SK-N-SH (cell line): ENCODE results near the gene CADM1. TPM values are rescaled to one million over a fixed set of nuclear protein-coding genes. Genes with fewer than 3 reads are reported as not detected.

Experiments used
- CTCF ChIA-PET: fragments of 300-600, 350-600 bp; formaldehyde crosslinking; extraction: SDS; loops from one replicate; lab custom pipeline; 2021; lab: Yijun Ruan, JAX
- POLR2A ChIA-PET: fragments of 350-600 bp; sonication (Branson Sonifier 250); formaldehyde crosslinking; extraction: SDS; loops from one replicate; lab custom pipeline; 2020; ENCODE audit warnings: antibody characterized with exemption, inconsistent platforms; lab: Yijun Ruan, JAX
- DNase-seq: peaks from one replicate; pipeline ENCODE4 v3.0.0; 2012
- H2AFZ ChIP-seq: fragments of 200-600 bp; sonication (generic); 2 replicates; pipeline ENCODE4 v1.8.1; 2016; ENCODE audit warnings: antibody characterized with exemption, mild to moderate bottlenecking, low read depth
- H3F3A ChIP-seq: fragments of 200-600 bp; sonication (generic); replicated peaks from 2 replicates; pipeline ENCODE3; 2016; ENCODE audit warnings: antibody characterized with exemption, mild to moderate bottlenecking; ENCODE audit not compliant: insufficient read depth
- H3K27ac ChIP-seq, 2 experiments: fragments of 200-500 bp in 1 of 2; fragments of 200-600 bp in 1 of 2; sonication (Bioruptor generic) in 1 of 2; sonication (generic), shearing (Covaris generic) in 1 of 2; 2 replicates each; pipeline versions ENCODE4 v1.5.1 to v1.6.1; 2014 to 2016; ENCODE audit warnings: low read depth in 2 of 2, inconsistent platforms in 1 of 2, low read length in 1 of 2, mild to moderate bottlenecking in 1 of 2, mixed read lengths in 1 of 2
- H3K27me3 ChIP-seq: fragments of 200-600 bp; sonication (generic), shearing (Covaris generic); 2 replicates; pipeline ENCODE4 v1.6.1; 2016; ENCODE audit warnings: mixed run types; ENCODE audit not compliant: insufficient read depth
- H3K36me3 ChIP-seq, 2 experiments: fragments of 200-500 bp in 1 of 2; fragments of 200-600 bp in 1 of 2; sonication (Bioruptor generic) in 1 of 2; sonication (generic) in 1 of 2; replicated peaks in 1 of 2; 2 replicates each; pipeline versions ENCODE3 to v1.5.1; 2014 to 2016; ENCODE audit warnings: low read length in 1 of 2, mild to moderate bottlenecking in 1 of 2; ENCODE audit not compliant: insufficient read depth in 2 of 2, control insufficient read depth in 1 of 2
- H3K4me1 ChIP-seq, 2 experiments: fragments of 200-500 bp in 1 of 2; fragments of 200-600 bp in 1 of 2; sonication (Bioruptor generic) in 1 of 2; sonication (generic), shearing (Covaris generic) in 1 of 2; 2 replicates each; pipeline versions ENCODE4 v1.5.1 to v1.6.1; 2014 to 2016; ENCODE audit warnings: low read depth in 1 of 2, low read length in 1 of 2, mixed run types in 1 of 2; ENCODE audit not compliant: insufficient read depth in 2 of 2, control insufficient read depth in 1 of 2
- H3K4me2 ChIP-seq: fragments of 200-600 bp; sonication (generic), shearing (Covaris generic); 2 replicates; pipeline ENCODE4 v1.6.1; 2017; ENCODE audit warnings: mixed run types
- H3K4me3 ChIP-seq, 2 experiments: fragments of 200-500 bp in 1 of 2; fragments of 200-600 bp in 1 of 2; sonication (Bioruptor generic) in 1 of 2; sonication (generic), shearing (Covaris generic) in 1 of 2; 2 replicates each; pipeline versions ENCODE4 v1.5.1 to v1.8.1; 2014 to 2016; ENCODE audit warnings: low read depth in 2 of 2, inconsistent platforms in 1 of 2, low read length in 1 of 2, mild to moderate bottlenecking in 1 of 2, mixed read lengths in 1 of 2, moderate library complexity in 1 of 2
- H3K79me2 ChIP-seq: fragments of 200-600 bp; sonication (generic); 2 replicates; pipeline ENCODE4 v1.8.1; 2017; ENCODE audit warnings: mild to moderate bottlenecking; ENCODE audit not compliant: insufficient read depth
- H3K9ac ChIP-seq: fragments of 200-600 bp; sonication (generic); 2 replicates; pipeline ENCODE4 v1.6.1; 2017; ENCODE audit warnings: mixed run types
- H3K9me2 ChIP-seq: fragments of 200-600 bp; sonication (generic); 2 replicates; pipeline ENCODE4 v1.6.1; 2017; ENCODE audit warnings: mixed run types
- H3K9me3 ChIP-seq: fragments of 200-600 bp; sonication (generic); 2 replicates; pipeline ENCODE4 v1.6.1; 2017; ENCODE audit warnings: mixed run types, mild to moderate bottlenecking, moderate library complexity
- H4K20me1 ChIP-seq: fragments of 200-600 bp; sonication (generic); 2 replicates; pipeline ENCODE4 v1.6.1; 2017; ENCODE audit warnings: mild to moderate bottlenecking, mixed run types; ENCODE audit not compliant: insufficient read depth
- CHD2 ChIP-seq: fragments of 150-350 bp; IDR thresholded peaks from 2 replicates; pipeline ENCODE4 v1.6.1; 2018; ENCODE audit warnings: low read length; ENCODE audit not compliant: partially characterized antibody
- CTCF ChIP-seq: fragments of 200-600 bp; sonication (generic); IDR thresholded peaks from 2 replicates; pipeline ENCODE4 v1.6.1; 2017; ENCODE audit warnings: antibody characterized with exemption, mild to moderate bottlenecking, moderate library complexity
- EP300 ChIP-seq, 2 experiments: IDR thresholded peaks; 2 replicates each; pipeline versions ENCODE4 v1.4.0 to v1.6.1; 2012; ENCODE audit warnings: borderline replicate concordance in 1 of 2, low read depth in 1 of 2, low read length in 1 of 2
- EZH2phosphoT487 ChIP-seq: fragments of 200-600 bp; sonication (generic); IDR thresholded peaks from 2 replicates; pipeline ENCODE4 v1.6.1; 2017; ENCODE audit warnings: low read depth, mixed run types, mild to moderate bottlenecking, antibody characterized with exemption, moderate library complexity, borderline replicate concordance
- FOSL2 ChIP-seq: IDR thresholded peaks from 2 replicates; pipeline ENCODE4 v1.4.0; 2012; ENCODE audit warnings: low read depth, mild to moderate bottlenecking, moderate library complexity, borderline replicate concordance
- FOXM1 ChIP-seq: IDR thresholded peaks from 2 replicates; pipeline ENCODE4 v1.4.0; 2012; ENCODE audit warnings: low read depth, mild to moderate bottlenecking
- IRF3 ChIP-seq: fragments of 150-350 bp; IDR thresholded peaks from 2 replicates; pipeline ENCODE4 v1.6.1; 2016; ENCODE audit warnings: mild to moderate bottlenecking, low read depth, low read length
- JUND ChIP-seq: IDR thresholded peaks from 2 replicates; pipeline ENCODE4 v1.4.0; 2012
- MXI1 ChIP-seq: IDR thresholded peaks from 2 replicates; pipeline ENCODE4 v1.6.1; 2012; ENCODE audit warnings: mild to moderate bottlenecking, low read depth, low read length, improper control_type of control experiment
- PBX3 ChIP-seq: IDR thresholded peaks from 2 replicates; pipeline ENCODE4; 2012
- POLR2AphosphoS5 ChIP-seq: IDR thresholded peaks from 2 replicates; pipeline ENCODE4 v1.6.1; 2012; ENCODE audit warnings: low read depth, low read length
- RXRA ChIP-seq: IDR thresholded peaks from 2 replicates; pipeline ENCODE4 v1.4.0; 2012; ENCODE audit warnings: low read depth, mild to moderate bottlenecking, borderline replicate concordance
- SIN3A ChIP-seq: IDR thresholded peaks from 2 replicates; pipeline ENCODE4 v1.6.1; 2012; ENCODE audit warnings: low read depth, mild to moderate bottlenecking, low read length, moderate library complexity, borderline replicate concordance
- TAF1 ChIP-seq: IDR thresholded peaks from 2 replicates; pipeline ENCODE4 v1.6.1; 2012; ENCODE audit warnings: low read depth, mild to moderate bottlenecking, low read length, moderate library complexity, borderline replicate concordance
- TCF12 ChIP-seq: IDR thresholded peaks from 2 replicates; pipeline ENCODE4 v1.4.0; 2012
- TEAD4 ChIP-seq: IDR thresholded peaks from 2 replicates; pipeline ENCODE4 v1.4.0; 2012; ENCODE audit warnings: mild to moderate bottlenecking, borderline replicate concordance; ENCODE audit not compliant: insufficient read depth
- USF2 ChIP-seq: fragments of 150-350 bp; IDR thresholded peaks from 2 replicates; pipeline ENCODE4 v1.6.1; 2017; ENCODE audit warnings: antibody characterized with exemption, low read length, low read depth, borderline replicate concordance
- ZBTB33 ChIP-seq: IDR thresholded peaks from 2 replicates; pipeline ENCODE4 v1.4.0; 2012; ENCODE audit warnings: low read depth, borderline replicate concordance
- WGBS: methylation state at CpG from one replicate; pipeline ENCODE4 v1.1.6; 2017; ENCODE audit warnings: low lambda C conversion rate; 5-methylcytosine and 5-hydroxymethylcytosine counted together
- polyA plus RNA-seq, 3 experiments: library from polyadenylated mRNA; depleted of rRNA; stranded (reverse); fragments of >200 nt; gene quantifications; 2 replicates each; pipeline ENCODE4 v1.2.3, GENCODE V29; 2012

Gene CADM1
- polyA plus RNA-seq, 1 of the 3 experiments (the other 2 are of a cell fraction) = 7.9 TPM

- Histone ChIP-seq H3K79me2 (no peaks in the 10 kb centered on the region), H3F3A (peaks cover 7% of the 10 kb centered on the region), H3K4me3 (no peak overlapping the region), H3K27ac (no peak overlapping the region), H3K4me2 (no peak overlapping the region), H3K27me3 (no peaks in the 10 kb centered on the region), H3K9ac (no peak overlapping the region), H2AFZ (no peak overlapping the region; the same call in 1 of the 2 replicates), H3K9me3 (no peaks in the 10 kb centered on the region), H3K36me3 (peaks cover 0 to 24% of the 10 kb centered on the region in 2 experiments), H4K20me1 (no peaks in the 10 kb centered on the region), H3K9me2 (no peaks in the 10 kb centered on the region), H3K4me1 (peaks cover 6 to 11% of the 10 kb centered on the region in 2 experiments; a peak in 3 of 4 replicates)
- ChIA-PET POLR2A (interaction anchor here (0.7 kb wide), 1 partner anchor 374 kb away, joined by 3 read pairs; no protein-coding TSS in a partner anchor), CTCF (interaction anchor here (1.1 kb wide), 2 partner anchors 8 to 27 kb away, joined by 3 to 5 read pairs; no protein-coding TSS in a partner anchor)
- 72% methylated on average over 4 of the region's 4 CpGs for WGBS
- TF ChIP-seq TCF12 (no peak), EP300 (IDR thresholded peaks at IDR 0.05; ENCODE audit: borderline replicate concordance in 1 of 2, low read depth in 1 of 2, low read length in 1 of 2) (no peak), FOSL2 (no peak), TAF1 (no peak), USF2 (no peak), CTCF (no peak), PBX3 (no peak), MXI1 (no peak), JUND (no peak), POLR2AphosphoS5 (no peak), EZH2phosphoT487 (no peak), CHD2 (no peak), TEAD4 (no peak)
- DNase-seq = no peak
Observed at GRCh38 chr11:115224551-115224950, 279.7 kb downstream of the CADM1 start.

GRCh38 chr11:115222863-115223530 lies 281.2 kb downstream of the CADM1 start:
- Histone ChIP-seq H3F3A (peaks cover 7% of the 10 kb centered on the region), H3K27me3 (no peaks in the 10 kb centered on the region), H3K27ac (no peak overlapping the region), H3K4me1 (peaks cover 6 to 11% of the 10 kb centered on the region in 2 experiments; a peak in 3 of 4 replicates), H3K9ac (no peak overlapping the region), H3K4me2 (no peak overlapping the region), H3K79me2 (no peaks in the 10 kb centered on the region), H3K36me3 (peaks cover 0 to 16% of the 10 kb centered on the region in 2 experiments), H3K4me3 (no peak overlapping the region), H2AFZ (no peak overlapping the region), H3K9me2 (no peaks in the 10 kb centered on the region), H3K9me3 (no peaks in the 10 kb centered on the region), H4K20me1 (no peaks in the 10 kb centered on the region)
- 81% methylated on average over 5 of the region's 5 CpGs for WGBS
- no peak for DNase-seq
- TF ChIP-seq SIN3A (no peak), FOXM1 (no peak), RXRA (no peak), ZBTB33 (no peak), MXI1 (no peak), EZH2phosphoT487 (no peak), IRF3 (no peak), FOSL2 (no peak)
- POLR2A ChIA-PET = no interaction called here
- CTCF ChIA-PET = no interaction called here
